RWPE1 (cell line): ENCODE data around the gene MEP1B.
"Not testable (repeated sequence)": the region's sequence is repeated elsewhere in the genome, so short reads cannot be mapped to it uniquely, and the experiment has no call there.

Experiments used
- CTCF ChIA-PET: fragments of 350-600 bp; sonication (Branson Sonifier 250); formaldehyde crosslinking; extraction: SDS; loops from one replicate; lab custom pipeline; 2021; lab: Yijun Ruan, JAX
- POLR2A ChIA-PET: fragments of 400-600 bp; formaldehyde crosslinking; extraction: SDS; loops from one replicate; lab custom pipeline; 2020; ENCODE audit warnings: antibody characterized with exemption; ENCODE audit not compliant: low non-redundant PET; lab: Yijun Ruan, JAX
- DNase-seq: peaks from one replicate; pipeline ENCODE4 v3.0.0; 2012; ENCODE audit warnings: low spot score
- H3K27ac ChIP-seq: fragments of 450-650 bp; 2 replicates; pipeline ENCODE4 v1.5.1; 2017
- TF ChIP-seq, protein P1 (sequence below): fragments of 450-650 bp; conservative IDR thresholded peaks from 2 replicates; pipeline ENCODE4 v1.5.1; 2017; ENCODE audit warnings: low read depth, mild to moderate bottlenecking

MEP1B gene

DNA sequence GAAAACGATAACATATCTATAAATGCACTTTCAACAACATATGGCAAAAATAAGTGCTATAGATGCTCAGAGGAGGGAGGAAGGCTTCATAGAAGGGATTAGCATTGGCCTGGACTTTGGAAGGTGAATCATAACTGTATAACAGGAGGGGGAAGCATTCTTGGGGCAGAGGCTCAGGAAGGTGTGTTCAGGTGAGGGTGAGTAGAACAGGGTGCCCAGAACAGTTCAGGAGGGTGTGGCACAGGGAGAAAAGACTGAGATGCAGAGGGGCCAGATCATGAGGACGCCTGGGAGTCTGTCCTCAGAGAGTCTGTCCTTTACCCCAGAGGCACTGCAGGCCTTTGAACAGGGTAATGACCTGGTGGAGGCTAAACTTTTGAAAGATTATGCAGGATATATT, 29.3 kb upstream of the MEP1B start:
- ChIA-PET POLR2A (no interaction called here), CTCF (interaction anchor here (0.7 kb wide), 1 partner anchor 191 kb away, joined by 3 read pairs; no protein-coding TSS in a partner anchor)
- H3K27ac ChIP-seq = no peak overlapping the region
- TF ChIP-seq, protein P1, sequence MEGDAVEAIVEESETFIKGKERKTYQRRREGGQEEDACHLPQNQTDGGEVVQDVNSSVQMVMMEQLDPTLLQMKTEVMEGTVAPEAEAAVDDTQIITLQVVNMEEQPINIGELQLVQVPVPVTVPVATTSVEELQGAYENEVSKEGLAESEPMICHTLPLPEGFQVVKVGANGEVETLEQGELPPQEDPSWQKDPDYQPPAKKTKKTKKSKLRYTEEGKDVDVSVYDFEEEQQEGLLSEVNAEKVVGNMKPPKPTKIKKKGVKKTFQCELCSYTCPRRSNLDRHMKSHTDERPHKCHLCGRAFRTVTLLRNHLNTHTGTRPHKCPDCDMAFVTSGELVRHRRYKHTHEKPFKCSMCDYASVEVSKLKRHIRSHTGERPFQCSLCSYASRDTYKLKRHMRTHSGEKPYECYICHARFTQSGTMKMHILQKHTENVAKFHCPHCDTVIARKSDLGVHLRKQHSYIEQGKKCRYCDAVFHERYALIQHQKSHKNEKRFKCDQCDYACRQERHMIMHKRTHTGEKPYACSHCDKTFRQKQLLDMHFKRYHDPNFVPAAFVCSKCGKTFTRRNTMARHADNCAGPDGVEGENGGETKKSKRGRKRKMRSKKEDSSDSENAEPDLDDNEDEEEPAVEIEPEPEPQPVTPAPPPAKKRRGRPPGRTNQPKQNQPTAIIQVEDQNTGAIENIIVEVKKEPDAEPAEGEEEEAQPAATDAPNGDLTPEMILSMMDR = no peak
- no peak for DNase-seq

DNA sequence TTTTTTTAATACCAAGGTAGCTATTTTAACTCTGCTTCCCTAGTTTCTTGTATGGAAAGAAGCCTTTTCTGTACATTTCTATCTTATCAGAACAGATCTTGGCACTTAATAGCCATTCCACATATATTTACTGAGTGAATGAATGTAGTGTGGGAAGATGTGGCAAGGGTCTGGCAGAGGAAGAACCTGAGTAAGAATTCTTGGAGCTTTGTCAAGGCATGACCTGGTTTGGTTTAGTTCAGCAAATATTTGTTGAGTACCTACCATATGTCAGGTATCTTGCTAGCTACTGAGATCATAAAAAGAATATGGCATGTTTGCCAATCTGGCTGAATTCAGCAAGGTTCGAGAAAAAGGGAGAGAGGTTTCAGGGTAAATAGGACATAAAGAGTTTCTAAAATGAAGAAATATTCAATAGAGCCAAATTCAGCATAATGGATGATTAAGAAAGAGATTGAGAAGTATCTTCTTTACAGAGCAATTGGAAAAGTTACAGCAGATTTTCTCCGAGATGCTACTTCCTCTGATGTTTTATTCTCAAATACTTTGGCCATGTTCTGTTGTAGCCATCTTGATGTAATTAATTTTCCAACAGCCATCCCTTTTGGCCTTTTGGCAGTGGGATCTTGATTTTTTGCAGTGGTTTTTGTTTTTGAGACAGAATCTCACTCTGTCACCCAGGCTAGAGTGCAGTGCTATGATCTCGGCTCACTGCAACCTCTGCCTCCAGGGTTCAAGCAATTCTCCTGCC, 21.7 kb upstream of the MEP1B start:
- POLR2A ChIA-PET = no interaction called here
- CTCF ChIA-PET = no interaction called here
- no peak overlapping the region for H3K27ac ChIP-seq
- TF ChIP-seq, protein P1 = no peak
- no peak for DNase-seq

DNA sequence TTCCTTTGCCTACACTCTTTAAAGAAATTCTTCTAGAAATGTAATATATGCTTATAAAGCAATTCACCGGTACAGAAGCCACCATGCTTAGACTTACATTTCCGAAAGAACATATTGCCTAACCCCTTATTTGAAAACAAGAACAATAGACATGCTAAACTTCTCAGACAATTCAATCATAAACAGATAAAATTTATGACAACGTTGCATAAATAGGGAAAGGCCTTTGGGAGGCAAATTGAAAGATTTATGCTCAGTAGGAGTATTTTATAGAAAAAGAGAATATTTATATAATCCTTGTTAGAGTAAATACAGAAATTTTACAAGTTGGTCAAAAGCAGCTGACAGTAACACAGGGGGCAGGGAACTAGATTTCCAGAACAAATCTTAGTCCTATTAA, 16.2 kb upstream of the MEP1B start:
- no peak overlapping the region for H3K27ac ChIP-seq
- ChIA-PET CTCF (no interaction called here), POLR2A (no interaction called here)
- DNase-seq = no peak
- TF ChIP-seq, protein P1 = no peak

DNA sequence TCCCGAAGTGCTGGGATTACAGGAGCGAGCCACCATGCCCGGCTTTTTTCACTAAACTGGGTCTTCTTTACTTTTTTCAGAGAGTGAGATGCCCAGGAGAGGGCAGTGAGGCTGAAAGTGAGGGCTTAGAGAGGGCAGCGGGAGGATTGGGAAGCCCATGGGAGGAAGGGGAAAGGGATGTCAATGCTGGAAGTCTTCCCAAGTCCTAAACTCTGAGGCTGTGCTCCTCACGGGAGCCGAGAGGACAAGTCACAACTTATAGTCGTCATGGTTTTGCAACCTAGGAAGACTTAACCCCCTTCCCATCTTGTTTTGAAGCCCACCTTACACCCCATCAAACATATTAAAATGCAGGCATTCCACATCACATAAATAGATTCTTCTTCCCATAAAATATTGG, 15.1 kb upstream of the MEP1B start:
- ChIA-PET CTCF (no interaction called here), POLR2A (no interaction called here)
- DNase-seq = no peak
- no peak overlapping the region for H3K27ac ChIP-seq
- TF ChIP-seq, protein P1 = no peak

DNA sequence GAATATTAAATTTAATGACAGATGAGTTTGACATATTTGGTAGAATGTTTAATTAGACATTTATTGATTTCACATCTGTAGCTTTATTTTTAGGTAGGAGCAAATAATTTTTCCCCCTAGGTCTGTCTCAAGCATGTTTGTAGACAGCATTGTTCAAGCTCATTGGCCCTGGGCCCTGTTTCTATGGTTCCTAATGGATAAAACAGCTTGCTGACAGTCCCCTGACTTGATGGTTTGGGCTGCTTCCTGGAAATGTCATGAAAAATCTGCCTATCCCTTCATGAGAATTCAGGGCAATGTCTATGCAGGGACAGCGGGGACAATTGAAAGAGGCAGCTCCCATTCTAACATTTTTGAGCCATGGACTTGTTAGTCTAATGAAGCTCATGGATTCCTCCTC, 14.6 kb upstream of the MEP1B start:
- no peak overlapping the region for H3K27ac ChIP-seq
- POLR2A ChIA-PET = no interaction called here
- DNase-seq = no peak
- TF ChIP-seq, protein P1 = no peak
- CTCF ChIA-PET = interaction anchor here (1.2 kb wide), 1 partner anchor 295 kb away, joined by 3 read pairs; the partner anchor contains the start of gene GAREM1

DNA sequence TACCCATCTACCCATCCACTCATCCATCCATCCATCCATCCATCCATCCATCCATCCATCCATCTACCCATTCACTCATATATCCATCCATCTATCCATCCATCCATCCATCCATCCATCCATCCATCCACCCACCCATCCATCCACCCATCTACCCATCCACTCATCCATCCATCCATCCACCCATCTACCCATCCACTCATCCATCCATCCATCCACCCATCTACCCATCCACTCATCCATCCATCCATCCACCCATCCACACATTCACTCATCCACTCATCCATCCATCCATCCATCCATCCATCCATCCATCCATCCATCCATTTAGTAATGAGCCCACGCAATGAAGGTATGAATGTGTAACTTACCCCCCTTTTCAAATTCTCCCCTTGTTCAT, 13.1 kb upstream of the MEP1B start:
- DNase-seq, POLR2A ChIA-PET, CTCF ChIA-PET, H3K27ac ChIP-seq: not testable (repeated sequence)

DNA sequence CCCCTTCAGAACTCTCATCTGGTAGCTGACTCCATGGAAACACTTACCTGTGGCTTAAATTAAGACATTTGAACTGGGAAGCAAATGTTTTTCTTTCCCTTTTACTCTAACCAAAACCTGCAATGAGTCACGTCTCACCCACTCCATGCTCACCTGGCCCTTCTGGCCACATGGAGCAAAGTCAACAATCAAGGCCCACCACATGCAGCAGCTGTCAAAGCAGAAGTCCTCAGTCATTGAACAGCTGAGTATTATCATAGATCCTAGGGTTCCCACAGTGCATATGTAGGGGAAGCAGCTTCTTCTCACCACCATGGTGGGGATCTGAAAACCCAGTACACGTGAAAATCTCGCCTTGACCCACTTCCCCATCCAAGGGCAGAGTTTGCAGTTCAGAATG, 12.3 kb upstream of the MEP1B start:
- H3K27ac ChIP-seq = no peak overlapping the region
- TF ChIP-seq, protein P1 = no peak
- ChIA-PET POLR2A (no interaction called here), CTCF (no interaction called here)
- no peak for DNase-seq
